B cell (primary cell): ENCODE data around the gene ATP11A. TPM values are rescaled to one million over a fixed set of nuclear protein-coding genes. Genes with fewer than 3 reads are reported as not detected.
A peak's percentile ranks its signal among the peaks of the same experiment; 100 is the strongest.

Experiments used
- ATAC-seq: fragments of 200-7000 bp; cut with Tn5 transposase; one replicate; pipeline ENCODE4 v1.10.0; 2021; ENCODE audit warnings: low read depth, mild to moderate bottlenecking, moderate number of reproducible peaks, moderate library complexity
- CTCF ChIA-PET: fragments of 350-600 bp; sonication (Branson Sonifier 250); formaldehyde crosslinking; loops from one replicate; lab custom pipeline; 2021; ENCODE audit warnings: antibody characterized with exemption, inconsistent platforms; lab: Charles Lee
- POLR2A ChIA-PET: fragments of 350-600 bp; sonication (Branson Sonifier 250); formaldehyde crosslinking; loops from one replicate; lab custom pipeline; 2021; ENCODE audit warnings: antibody characterized with exemption; lab: Charles Lee
- DNase-seq: peaks from one replicate; pipeline ENCODE4 v3.0.0; 2013
- H2AFZ ChIP-seq: 2 replicates; pipeline ENCODE4 v1.6.1; 2012; ENCODE audit warnings: mild to moderate bottlenecking, low read depth, low read length; ENCODE audit not compliant: insufficient read depth, poor library complexity, severe bottlenecking
- H3K27ac ChIP-seq, 2 donors: 1 replicate in 1 of 2; 2 replicates in 1 of 2; pipeline ENCODE4 v1.5.1; 2012 to 2013; ENCODE audit warnings: low read length in 2 of 2, mild to moderate bottlenecking in 2 of 2, moderate library complexity in 1 of 2
- H3K27me3 ChIP-seq, 4 experiments: fragments of 200-600 bp in 1 of 4; sonication (generic) in 1 of 4; replicated peaks in 1 of 4; 1 replicate in 2 of 4; 2 replicates in 2 of 4; pipeline versions ENCODE4 v1.6.1 to v1.7.0; 2013 to 2016; ENCODE audit warnings: low read length in 3 of 4, mild to moderate bottlenecking in 2 of 4, mixed read lengths in 1 of 4, moderate library complexity in 1 of 4; ENCODE audit not compliant: insufficient read depth in 4 of 4, control insufficient read depth in 3 of 4; ENCODE audit errors: control extremely low read depth in 1 of 4
- H3K36me3 ChIP-seq, 2 experiments: replicated peaks in 1 of 2; 1 replicate in 1 of 2; 2 replicates in 1 of 2; pipeline versions ENCODE4 v1.6.1 to v1.7.1; 2013; ENCODE audit warnings: low read length in 1 of 2; ENCODE audit not compliant: insufficient read depth in 2 of 2, control insufficient read depth in 1 of 2; ENCODE audit errors: control extremely low read depth in 1 of 2, extremely low read depth in 1 of 2
- H3K4me1 ChIP-seq, 2 donors: fragments of 200-600 bp in 1 of 2; sonication (generic) in 1 of 2; 1 replicate in 1 of 2; 2 replicates in 1 of 2; pipeline versions ENCODE4 v1.5.1 to v1.6.1; 2013 to 2017; ENCODE audit warnings: low read length in 2 of 2; ENCODE audit not compliant: control insufficient read depth in 2 of 2, insufficient read depth in 2 of 2
- H3K4me2 ChIP-seq: replicated peaks from 2 replicates; pipeline ENCODE3; 2012; ENCODE audit warnings: mild to moderate bottlenecking, low read depth, low read length; ENCODE audit not compliant: poor library complexity, severe bottlenecking
- H3K4me3 ChIP-seq, 5 experiments: fragments of 200-600 bp in 1 of 5; sonication (generic) in 1 of 5; 1 replicate in 3 of 5; 2 replicates in 2 of 5; pipeline versions ENCODE4 v1.5.1 to v1.7.0; 2011 to 2016; ENCODE audit warnings: low read length in 4 of 5, mild to moderate bottlenecking in 4 of 5, low read depth in 2 of 5, control low read depth in 1 of 5, moderate library complexity in 1 of 5; ENCODE audit not compliant: insufficient read depth in 1 of 5; ENCODE audit errors: control extremely low read depth in 1 of 5, extremely low read depth in 1 of 5
- H3K79me2 ChIP-seq: fragments of 200-600 bp; sonication (generic); one replicate; pipeline ENCODE4 v1.6.0; 2016; ENCODE audit warnings: low read length; ENCODE audit not compliant: control insufficient read depth, insufficient read depth
- H3K9ac ChIP-seq: fragments of 200-600 bp; sonication (generic); 2 replicates; pipeline ENCODE4 v1.6.1; 2017; ENCODE audit warnings: mild to moderate bottlenecking, low read length, moderate library complexity
- H3K9me3 ChIP-seq, 3 donors: one replicate each; pipeline versions ENCODE4 v1.6.1 to v1.7.1; 2013; ENCODE audit warnings: low read length in 2 of 3; ENCODE audit not compliant: control insufficient read depth in 2 of 3, insufficient read depth in 1 of 3; ENCODE audit errors: control extremely low read depth in 1 of 3
- H4K20me1 ChIP-seq: 2 replicates; pipeline ENCODE4 v1.6.0; 2012; ENCODE audit warnings: mild to moderate bottlenecking, low read length; ENCODE audit not compliant: insufficient read depth, control insufficient read depth, poor library complexity, severe bottlenecking
- H3K27ac Mint-ChIP-seq: one replicate; pipeline ENCODE4 v1.8.0; 2021; ENCODE audit warnings: mixed read lengths
- H3K27me3 Mint-ChIP-seq: one replicate; pipeline ENCODE4 v1.8.0; 2021; ENCODE audit warnings: mixed read lengths
- H3K4me1 Mint-ChIP-seq: one replicate; pipeline ENCODE4 v1.8.0; 2021; ENCODE audit warnings: mixed read lengths
- H3K4me3 Mint-ChIP-seq: one replicate; pipeline ENCODE4 v1.8.0; 2021; ENCODE audit warnings: mixed read lengths
- H3K9me3 Mint-ChIP-seq: one replicate; pipeline ENCODE4 v1.8.0; 2022; ENCODE audit warnings: mixed read lengths; ENCODE audit not compliant: insufficient read depth
- EZH2 ChIP-seq: IDR thresholded peaks from 2 replicates; pipeline ENCODE4 v1.6.1; 2012; ENCODE audit warnings: borderline replicate concordance, low read depth, mild to moderate bottlenecking, moderate library complexity, low read length; ENCODE audit not compliant: insufficient read depth, poor library complexity, severe bottlenecking
- WGBS: methylation state at CpG from one replicate; pipeline ENCODE4 v1.1.5; 2013; ENCODE audit warnings: missing lambda C conversion rate; ENCODE audit not compliant: insufficient coverage; 5-methylcytosine and 5-hydroxymethylcytosine counted together
- intact Hi-C: fragments of 100-400 bp; cut with micrococcal nuclease; formaldehyde crosslinking; loops from one replicate; pipeline ENCODE4 v1.10.0; 2022
- polyA plus RNA-seq: library from polyadenylated mRNA; depleted of rRNA; stranded (reverse); fragments of >200 nt; gene quantifications from 2 replicates; pipeline ENCODE4 v1.2.3, GENCODE V29; 2012
- total RNA-seq, 2 donors: library from RNA; stranded (reverse); fragments of 120-200 nt in 1 of 2; gene quantifications; 1 replicate in 1 of 2; 2 replicates in 1 of 2; pipeline versions ENCODE4 v1.2.3 to v1.2.4, GENCODE V29; 2013 to 2022
- TF ChIP-seq, protein P1 (sequence below): fragments of 200-600 bp; IDR thresholded peaks from one replicate; pipeline ENCODE4 v1.8.0; 2022; ENCODE audit warnings: antibody characterized with exemption, mild to moderate bottlenecking

ATP11A gene
- total and polyA plus RNA-seq, 2 donors (not counting 1 experiment from before 2014, with no cell fraction given): 36.9 to 60.3 TPM

DNA sequence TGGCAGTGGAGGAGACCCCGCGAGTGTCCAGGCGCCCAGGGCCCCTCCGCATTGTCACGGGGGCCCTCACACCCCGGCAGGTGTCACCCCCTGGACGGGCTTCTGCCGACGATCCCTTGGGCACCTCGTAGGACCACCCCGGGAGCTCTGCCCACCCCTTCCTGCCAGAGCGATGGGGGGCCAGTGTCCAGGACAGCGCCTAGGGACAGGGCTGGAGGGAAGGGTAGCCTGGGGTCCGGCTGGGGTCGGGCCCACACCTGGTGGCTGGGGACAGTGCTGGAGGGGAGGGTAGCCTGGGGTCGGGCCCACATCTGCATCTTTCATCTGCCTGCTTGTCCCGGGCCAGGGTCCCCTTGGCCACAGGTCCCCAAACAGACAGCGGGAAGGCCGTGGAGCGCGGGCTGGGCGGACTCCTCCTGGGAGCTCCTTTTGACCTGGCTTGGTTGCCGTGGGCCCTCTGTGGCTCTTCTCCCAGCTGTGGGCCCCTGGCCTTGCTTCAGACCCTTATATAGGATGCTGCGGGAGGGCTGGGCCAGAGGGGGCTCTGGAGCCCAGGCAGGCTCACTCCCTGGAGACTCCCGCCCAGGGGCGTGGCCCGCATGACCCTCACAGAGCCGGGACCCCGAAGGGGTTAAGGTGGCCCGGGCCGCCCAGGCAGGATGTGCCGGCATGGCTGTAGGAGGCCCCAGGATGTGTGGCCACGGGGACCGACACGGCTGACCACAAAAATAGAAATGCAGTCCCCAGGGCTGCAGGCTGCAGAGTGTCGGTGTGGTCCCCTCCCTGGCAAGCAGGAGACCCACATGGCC is 205.0 kb downstream of the ATP11A start:
- no peak for ATAC-seq
- POLR2A ChIA-PET: interaction anchor here (0.8 kb wide), 1 partner anchor 21 kb away, joined by 3 read pairs; no protein-coding TSS in a partner anchor
- H3K27me3 ChIP-seq: peaks cover 0 to 7% (median 0%) of the 10 kb centered on the region in 4 experiments
- H3K9me3 ChIP-seq: no peaks in the 10 kb centered on the region
- H4K20me1 ChIP-seq: no peaks in the 10 kb centered on the region
- Mint-ChIP-seq H3K27ac (no peak overlapping the region), H3K4me1 (peaks cover 25% of the 10 kb centered on the region), H3K9me3 (no peaks in the 10 kb centered on the region), H3K4me3 (peak overlapping the region; percentile 69), H3K27me3 (no peaks in the 10 kb centered on the region)
- no peak overlapping the region for H3K27ac ChIP-seq
- CTCF ChIA-PET: interaction anchor here (3.3 kb wide), 1 partner anchor 21 kb away, joined by 24 read pairs; no protein-coding TSS in a partner anchor
- H3K36me3 ChIP-seq: no peaks in the 10 kb centered on the region
- peak; percentile 36 for DNase-seq
- H2AFZ ChIP-seq: peak overlapping the region; percentile 73
- WGBS: 3% methylated on average over 36 of the region's 36 CpGs
- TF ChIP-seq, protein P1, sequence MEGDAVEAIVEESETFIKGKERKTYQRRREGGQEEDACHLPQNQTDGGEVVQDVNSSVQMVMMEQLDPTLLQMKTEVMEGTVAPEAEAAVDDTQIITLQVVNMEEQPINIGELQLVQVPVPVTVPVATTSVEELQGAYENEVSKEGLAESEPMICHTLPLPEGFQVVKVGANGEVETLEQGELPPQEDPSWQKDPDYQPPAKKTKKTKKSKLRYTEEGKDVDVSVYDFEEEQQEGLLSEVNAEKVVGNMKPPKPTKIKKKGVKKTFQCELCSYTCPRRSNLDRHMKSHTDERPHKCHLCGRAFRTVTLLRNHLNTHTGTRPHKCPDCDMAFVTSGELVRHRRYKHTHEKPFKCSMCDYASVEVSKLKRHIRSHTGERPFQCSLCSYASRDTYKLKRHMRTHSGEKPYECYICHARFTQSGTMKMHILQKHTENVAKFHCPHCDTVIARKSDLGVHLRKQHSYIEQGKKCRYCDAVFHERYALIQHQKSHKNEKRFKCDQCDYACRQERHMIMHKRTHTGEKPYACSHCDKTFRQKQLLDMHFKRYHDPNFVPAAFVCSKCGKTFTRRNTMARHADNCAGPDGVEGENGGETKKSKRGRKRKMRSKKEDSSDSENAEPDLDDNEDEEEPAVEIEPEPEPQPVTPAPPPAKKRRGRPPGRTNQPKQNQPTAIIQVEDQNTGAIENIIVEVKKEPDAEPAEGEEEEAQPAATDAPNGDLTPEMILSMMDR: no peak
- TF ChIP-seq EZH2: no peak
- H3K4me3 ChIP-seq: peak overlapping the region in 4 of 5 experiments; percentile 56 to 63 (median 58)
- peak overlapping the region; percentile 67 for H3K9ac ChIP-seq
- H3K4me1 ChIP-seq: peaks cover 27 to 33% of the 10 kb centered on the region in 2 donors
- no peaks in the 10 kb centered on the region for H3K79me2 ChIP-seq
- peak overlapping the region; percentile 94 for H3K4me2 ChIP-seq
- intact Hi-C loops: loop anchor here (5.0 kb wide), 1 partner anchor 312 kb away; the partner anchor contains the start of genes CUL4A and PCID2
